Esophagus (tissue), 2 donors: ENCODE measurements around the gene NUCKS1. TPM values are rescaled to one million over a fixed set of nuclear protein-coding genes. Genes with fewer than 3 reads are reported as not detected.
A peak's percentile ranks its signal among the peaks of the same experiment; 100 is the strongest.

ENCODE experiments used
- H3K27ac ChIP-seq, 2 donors: one replicate each; pipeline ENCODE4 v1.5.1; 2013; ENCODE audit warnings: low read depth in 2 of 2, mild to moderate bottlenecking in 2 of 2, inconsistent platforms in 1 of 2, low read length in 1 of 2, moderate library complexity in 1 of 2
- H3K27me3 ChIP-seq, 2 donors: one replicate each; pipeline ENCODE4 v1.6.1; 2013; ENCODE audit warnings: low read length in 2 of 2, control low read depth in 1 of 2, mild to moderate bottlenecking in 1 of 2; ENCODE audit not compliant: insufficient read depth in 2 of 2, control insufficient read depth in 1 of 2
- H3K36me3 ChIP-seq, 2 donors: one replicate each; pipeline ENCODE4 v1.6.1; 2013; ENCODE audit warnings: low read length in 1 of 2; ENCODE audit not compliant: control insufficient read depth in 2 of 2, insufficient read depth in 2 of 2
- H3K4me1 ChIP-seq, 2 donors: one replicate each; pipeline ENCODE4 v1.6.1; 2013; ENCODE audit warnings: low read length in 1 of 2; ENCODE audit not compliant: control insufficient read depth in 2 of 2, insufficient read depth in 2 of 2
- H3K4me3 ChIP-seq, 2 donors: one replicate each; pipeline ENCODE4 v1.5.1; 2013; ENCODE audit warnings: low read length in 2 of 2, mild to moderate bottlenecking in 2 of 2, low read depth in 1 of 2, moderate library complexity in 1 of 2
- H3K9me3 ChIP-seq, 2 donors: one replicate each; pipeline ENCODE4 v1.6.1; 2013; ENCODE audit warnings: mild to moderate bottlenecking in 2 of 2, low read depth in 1 of 2, low read length in 1 of 2, moderate library complexity in 1 of 2; ENCODE audit not compliant: control insufficient read depth in 2 of 2, insufficient read depth in 1 of 2
- WGBS, 2 donors: extraction: QIAGEN DNeasy Blood & Tissue Kit; methylation state at CpG; one replicate each; pipeline ENCODE4 v1.1.7; 2013; 5-methylcytosine and 5-hydroxymethylcytosine counted together
- polyA plus RNA-seq, 2 donors: library from polyadenylated mRNA; stranded (reverse); fragments of 200-250 nt; gene quantifications; one replicate each; pipeline ENCODE4 v1.2.3, GENCODE V29; 2013
- donor health status: healthy with polysubstance abuse.
- donor health status: Bipolar disorder and iron deficiency.

Gene NUCKS1
- polyA plus RNA-seq, 2 donors = 25.1 to 26.5 TPM

DNA sequence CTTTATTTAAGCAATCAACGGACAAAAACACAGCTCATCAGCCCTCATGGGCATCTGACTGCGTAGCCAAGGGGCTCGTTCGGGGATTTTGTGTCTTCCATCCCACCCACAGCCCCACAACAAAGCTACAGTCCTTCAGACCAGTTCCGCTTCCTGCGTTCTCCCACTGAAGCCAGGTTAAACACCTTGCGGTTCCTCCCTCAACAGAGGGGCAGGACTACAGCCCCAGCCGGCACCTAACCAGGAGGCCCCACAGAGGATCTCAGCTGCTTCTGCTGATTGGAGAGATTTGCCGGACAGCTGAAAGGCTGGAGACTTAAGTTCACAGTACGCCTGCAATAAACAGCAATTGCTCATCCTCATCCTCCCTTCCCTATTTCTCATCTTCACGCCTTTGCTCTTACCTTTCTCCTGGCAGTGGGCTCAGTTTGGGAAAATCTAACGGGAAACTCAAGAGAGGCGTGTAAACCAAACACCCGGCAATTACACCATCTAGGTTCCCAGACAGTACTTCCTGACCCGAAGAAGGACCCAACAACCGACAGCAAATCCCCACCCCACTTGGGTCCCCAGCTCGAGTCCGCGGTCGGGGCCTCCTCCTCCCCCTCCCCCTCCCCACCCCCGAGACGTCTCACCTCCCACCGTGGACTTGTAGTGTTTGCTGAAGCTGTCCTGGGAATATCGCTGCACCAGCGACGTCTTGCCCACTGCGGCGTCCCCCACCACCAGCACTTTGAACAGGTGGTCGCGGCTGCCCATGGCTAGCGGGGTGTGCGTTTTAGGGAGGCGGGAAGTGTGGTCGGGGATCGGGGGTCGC, 24.4 kb upstream of the NUCKS1 start:
- H3K4me3 ChIP-seq = peak overlapping the region; percentile 68 to 79
- H3K27me3 ChIP-seq = no peaks in the 10 kb centered on the region
- WGBS, 2 donors = 15 to 16% methylated on average over 33 to 36 of the region's 36 CpGs
- H3K36me3 ChIP-seq = peaks cover 0 to 2% of the 10 kb centered on the region in 2 donors
- H3K27ac ChIP-seq = peak overlapping the region; percentile 40 to 73
- peaks cover 0 to 5% of the 10 kb centered on the region in 2 donors for H3K4me1 ChIP-seq
- H3K9me3 ChIP-seq = no peaks in the 10 kb centered on the region

DNA sequence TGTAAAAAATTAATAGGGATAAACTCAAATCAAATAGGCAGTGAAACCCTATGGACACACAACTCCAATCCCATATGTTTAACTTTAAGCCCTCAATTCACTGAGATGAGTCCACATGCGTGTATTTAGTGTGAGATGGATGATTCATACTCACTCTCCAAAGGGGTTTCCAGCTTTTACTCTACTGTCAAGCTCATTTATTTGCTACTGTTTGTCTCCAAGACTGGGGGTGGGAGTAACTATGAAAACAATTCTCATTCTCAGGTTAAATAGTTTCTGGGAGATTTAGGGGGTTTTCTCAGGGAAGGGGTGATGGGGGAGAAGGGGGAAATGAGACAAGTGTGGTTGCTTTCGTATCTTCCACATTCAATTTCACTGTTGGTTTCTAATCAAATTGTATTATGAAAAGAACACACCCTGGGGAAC, 22.6 kb upstream of the NUCKS1 start:
- H3K27ac ChIP-seq = no peak overlapping the region
- peaks cover 0 to 5% of the 10 kb centered on the region in 2 donors for H3K4me1 ChIP-seq
- H3K9me3 ChIP-seq = no peaks in the 10 kb centered on the region
- H3K27me3 ChIP-seq = no peaks in the 10 kb centered on the region
- H3K4me3 ChIP-seq = no peak overlapping the region
- 85 to 86% methylated on average over 2 of the region's 2 CpGs for WGBS, 2 donors
- peaks cover 0 to 2% of the 10 kb centered on the region in 2 donors for H3K36me3 ChIP-seq

DNA sequence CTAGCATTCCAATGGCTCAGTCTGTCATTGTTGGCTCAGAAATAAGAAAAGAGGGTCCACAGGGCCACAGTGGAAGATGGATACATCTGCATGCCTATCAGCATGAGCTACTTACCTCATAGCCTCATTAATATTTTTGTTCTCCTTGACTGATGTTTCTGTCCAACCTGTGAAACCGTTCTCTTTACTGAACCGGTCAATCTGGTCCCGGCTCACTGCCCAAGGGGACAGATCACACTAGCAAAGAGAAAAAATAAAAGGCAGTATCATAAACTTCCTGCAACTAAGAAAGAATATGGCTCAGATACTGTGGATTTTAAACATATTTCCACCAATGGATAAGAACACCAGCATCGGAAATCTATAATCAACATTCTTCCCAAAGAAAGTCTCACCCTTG, 20.6 kb upstream of the NUCKS1 start:
- WGBS, 2 donors = 66 to 80% methylated on average over 4 of the region's 4 CpGs
- Histone ChIP-seq H3K9me3 (no peaks in the 10 kb centered on the region), H3K36me3 (peaks cover 0 to 2% of the 10 kb centered on the region in 2 donors), H3K27me3 (no peaks in the 10 kb centered on the region), H3K4me3 (no peak overlapping the region), H3K4me1 (peaks cover 0 to 5% of the 10 kb centered on the region in 2 donors), H3K27ac (no peak overlapping the region)

DNA sequence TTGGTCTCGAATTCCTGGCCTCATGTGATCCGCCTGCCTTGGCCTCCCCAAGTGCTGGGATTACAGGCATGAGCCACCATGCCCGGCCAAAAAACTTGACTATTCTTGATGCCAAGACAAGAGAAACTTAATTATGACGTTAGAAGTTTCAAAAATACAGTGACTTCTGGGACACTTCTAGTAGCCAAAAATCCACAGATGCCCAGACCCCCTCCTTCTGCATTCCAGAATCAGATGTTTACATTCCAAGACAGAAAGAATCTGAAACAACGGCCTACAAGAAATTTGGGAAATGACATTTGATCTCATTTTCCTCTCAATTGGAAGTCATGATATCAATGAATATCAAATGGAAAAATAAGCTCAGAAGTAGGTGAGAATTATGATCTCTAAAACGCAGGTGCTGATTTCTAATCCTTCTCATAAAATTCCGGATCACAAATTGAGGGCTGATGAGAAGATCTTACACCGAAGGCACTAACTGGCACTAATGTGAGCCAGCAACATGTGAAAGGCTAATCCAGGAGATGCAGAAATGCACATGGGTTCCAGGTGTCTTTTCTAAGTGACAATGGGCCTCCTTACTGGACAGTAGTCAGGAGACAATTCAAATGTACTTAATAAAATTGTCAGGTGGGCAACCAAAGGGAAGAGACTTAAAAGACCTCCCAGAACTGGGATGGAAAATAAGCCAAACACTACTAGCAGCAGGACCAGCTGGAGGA, 19.8 kb upstream of the NUCKS1 start:
- Histone ChIP-seq H3K27ac (no peak overlapping the region), H3K4me3 (no peak overlapping the region)

DNA sequence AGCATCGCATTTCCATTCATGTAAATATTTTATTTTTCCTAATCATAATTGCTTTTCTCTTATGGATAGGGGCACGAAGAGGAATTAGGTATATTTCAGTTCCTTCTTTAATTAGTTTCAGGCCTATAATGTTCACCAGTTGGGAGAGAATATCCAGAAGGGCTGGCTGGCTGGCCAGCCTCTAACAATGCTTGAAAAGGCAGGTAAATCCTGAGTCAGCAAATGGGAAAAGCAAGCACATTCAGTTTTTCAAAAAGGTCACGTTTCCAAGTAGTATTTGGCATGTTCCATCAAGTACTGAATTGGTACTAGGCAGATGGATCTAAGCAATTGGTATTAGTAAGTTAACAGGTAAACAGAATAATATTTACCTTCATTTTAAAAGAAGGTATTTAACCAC, 17.3 kb upstream of the NUCKS1 start:
- no peaks in the 10 kb centered on the region for H3K4me1 ChIP-seq
- 70 to 72% methylated on average over 3 of the region's 3 CpGs for WGBS, 2 donors
- no peaks in the 10 kb centered on the region for H3K9me3 ChIP-seq
- peaks cover 0 to 2% of the 10 kb centered on the region in 2 donors for H3K36me3 ChIP-seq
- no peak overlapping the region for H3K27ac ChIP-seq
- H3K4me3 ChIP-seq = no peak overlapping the region
- H3K27me3 ChIP-seq = no peaks in the 10 kb centered on the region

More for the DNA sequence above, 19.8 kb upstream of the NUCKS1 start:
- H3K9me3 ChIP-seq = no peaks in the 10 kb centered on the region
- H3K36me3 ChIP-seq = peaks cover 0 to 2% of the 10 kb centered on the region in 2 donors
- 76 to 77% methylated on average over 8 of the region's 8 CpGs for WGBS, 2 donors
- no peaks in the 10 kb centered on the region for H3K27me3 ChIP-seq
- peaks cover 0 to 5% of the 10 kb centered on the region in 2 donors for H3K4me1 ChIP-seq

DNA sequence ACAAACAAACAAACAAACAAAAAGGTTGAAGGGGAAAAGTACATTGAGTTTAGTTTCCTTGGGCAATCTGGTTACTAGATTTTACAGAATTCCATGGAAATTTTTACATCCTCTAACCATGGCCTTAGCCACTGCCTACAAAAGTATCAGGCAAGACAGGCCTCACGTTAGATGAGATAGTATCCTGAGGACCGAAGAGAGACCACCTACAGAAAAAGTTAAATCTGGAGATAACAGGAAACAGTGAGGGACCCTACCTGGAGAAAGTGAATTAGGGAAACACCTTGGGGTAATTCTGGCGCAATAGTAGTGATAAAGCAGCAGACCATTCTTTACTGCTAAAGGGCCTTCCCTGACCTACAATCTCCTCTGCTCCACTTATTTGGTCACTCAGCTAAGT, 16.6 kb upstream of the NUCKS1 start:
- Histone ChIP-seq H3K27me3 (no peaks in the 10 kb centered on the region), H3K4me3 (no peak overlapping the region), H3K9me3 (no peaks in the 10 kb centered on the region), H3K4me1 (no peaks in the 10 kb centered on the region), H3K27ac (no peak overlapping the region), H3K36me3 (peaks cover 0 to 2% of the 10 kb centered on the region in 2 donors)
- WGBS, 2 donors = 85 to 94% methylated on average over 3 of the region's 3 CpGs

DNA sequence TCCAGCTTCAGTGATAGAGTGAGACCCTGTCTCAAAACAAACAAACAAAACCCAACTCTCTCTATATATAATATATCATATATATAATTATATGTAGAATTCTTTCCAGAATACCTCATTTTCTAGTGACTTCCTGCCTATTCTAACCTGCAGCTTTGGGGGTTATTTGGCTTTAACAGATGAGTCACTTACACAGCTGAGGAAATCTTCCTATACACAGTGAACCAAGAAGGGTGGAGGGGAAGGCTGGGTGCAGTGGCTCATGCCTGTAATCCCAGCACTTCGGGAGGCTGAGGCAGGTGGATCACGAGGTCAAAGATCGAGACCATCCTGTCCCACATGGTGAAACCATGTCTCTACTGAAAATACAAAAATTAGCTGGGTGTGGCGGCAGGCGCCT, 16.1 kb upstream of the NUCKS1 start:
- H3K36me3 ChIP-seq = no peaks in the 10 kb centered on the region
- no peaks in the 10 kb centered on the region for H3K27me3 ChIP-seq
- no peak overlapping the region for H3K4me3 ChIP-seq
- H3K4me1 ChIP-seq = no peaks in the 10 kb centered on the region
- H3K27ac ChIP-seq = no peak overlapping the region
- 59 to 62% methylated on average over 5 of the region's 5 CpGs for WGBS, 2 donors
- no peaks in the 10 kb centered on the region for H3K9me3 ChIP-seq

DNA sequence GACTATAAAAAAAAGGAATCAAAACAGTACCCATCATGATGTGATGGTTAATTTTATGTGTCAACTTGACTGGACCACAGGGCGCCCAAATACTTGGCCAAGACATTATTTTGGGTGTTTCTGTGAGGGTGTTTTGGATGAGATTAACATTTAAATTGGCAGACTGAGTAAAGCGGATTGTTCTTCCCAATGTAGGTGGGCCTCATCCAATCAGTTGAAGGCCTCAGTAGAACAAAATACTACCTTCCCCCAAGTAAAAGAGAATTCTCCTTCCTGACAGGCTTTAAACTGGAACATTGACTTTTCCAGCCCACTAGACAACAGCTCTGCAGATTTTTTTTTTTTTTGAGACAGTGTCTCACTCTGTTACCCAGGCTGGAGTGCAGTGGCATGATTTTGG, 14.6 kb upstream of the NUCKS1 start:
- H3K4me3 ChIP-seq = no peak overlapping the region
- no peak overlapping the region for H3K27ac ChIP-seq
- no peaks in the 10 kb centered on the region for H3K4me1 ChIP-seq
- H3K36me3 ChIP-seq = no peaks in the 10 kb centered on the region
- no peaks in the 10 kb centered on the region for H3K9me3 ChIP-seq
- WGBS, 2 donors = 94 to 95% methylated on average over 2 of the region's 2 CpGs
- no peaks in the 10 kb centered on the region for H3K27me3 ChIP-seq

DNA sequence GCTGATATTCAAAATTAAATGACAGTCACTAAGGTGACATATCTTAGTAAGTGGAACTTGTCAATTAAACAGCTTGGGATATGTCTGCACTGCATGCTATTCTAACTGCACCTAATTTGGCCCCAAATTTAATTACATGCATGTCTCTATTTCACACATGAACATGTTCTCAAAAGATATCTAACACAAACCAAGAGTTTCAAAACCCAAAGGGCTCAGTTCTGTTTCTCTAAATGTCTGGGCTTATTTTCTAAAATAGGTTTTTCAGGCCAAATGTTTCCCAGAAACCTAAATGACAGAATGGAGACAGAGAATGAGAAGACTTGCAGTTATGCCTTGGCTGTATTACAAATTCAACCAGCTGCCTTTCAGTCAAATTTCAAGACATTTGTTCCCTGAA, 14.0 kb upstream of the NUCKS1 start:
- no peak overlapping the region for H3K4me3 ChIP-seq
- no peaks in the 10 kb centered on the region for H3K9me3 ChIP-seq
- no peaks in the 10 kb centered on the region for H3K27me3 ChIP-seq

More for the DNA sequence above, 14.0 kb upstream of the NUCKS1 start:
- no peak overlapping the region for H3K27ac ChIP-seq
- no peaks in the 10 kb centered on the region for H3K36me3 ChIP-seq
- H3K4me1 ChIP-seq = no peaks in the 10 kb centered on the region
